Chondrocyte (in vitro differentiated cells): ENCODE measurements around the gene HSDL2. TPM values are rescaled to one million over a fixed set of nuclear protein-coding genes. Genes with fewer than 3 reads are reported as not detected.

ENCODE experiments used
- DNase-seq: peaks from one replicate; pipeline ENCODE4 v3.0.0; 2021; ENCODE audit warnings: mixed read lengths, low spot score
- H3K27ac Mint-ChIP-seq: one replicate; pipeline ENCODE4 v1.8.0; 2021; ENCODE audit warnings: mild to moderate bottlenecking, moderate library complexity, mixed read lengths; ENCODE audit not compliant: unreplicated experiment
- H3K27me3 Mint-ChIP-seq: 2 replicates; pipeline ENCODE4 v1.8.0; 2021; ENCODE audit warnings: low read depth, mixed read lengths
- H3K36me3 Mint-ChIP-seq: 2 replicates; pipeline ENCODE4 v1.8.0; 2021; ENCODE audit warnings: low read depth, mixed read lengths
- H3K4me1 Mint-ChIP-seq: 2 replicates; pipeline ENCODE4 v1.8.0; 2021; ENCODE audit warnings: low read depth, mild to moderate bottlenecking, mixed read lengths
- H3K4me3 Mint-ChIP-seq: one replicate; pipeline ENCODE4 v1.8.0; 2021; ENCODE audit warnings: mild to moderate bottlenecking, moderate library complexity, mixed read lengths; ENCODE audit not compliant: unreplicated experiment
- H3K9me3 Mint-ChIP-seq: 2 replicates; pipeline ENCODE4 v1.8.0; 2021; ENCODE audit warnings: low read depth, mixed read lengths
- total RNA-seq: library from RNA; stranded (reverse); gene quantifications from 3 replicates; pipeline ENCODE4 v1.2.1, GENCODE V29; 2021
- TF ChIP-seq, protein P1 (sequence below): fragments of 200-600 bp; sonication (generic); IDR thresholded peaks from 2 replicates; pipeline ENCODE4 v1.5.0; 2021; ENCODE audit warnings: antibody characterized with exemption, mild to moderate bottlenecking, moderate library complexity

Gene HSDL2
- total RNA-seq, 1 donor from 2014 or later, result 20.6 TPM

DNA sequence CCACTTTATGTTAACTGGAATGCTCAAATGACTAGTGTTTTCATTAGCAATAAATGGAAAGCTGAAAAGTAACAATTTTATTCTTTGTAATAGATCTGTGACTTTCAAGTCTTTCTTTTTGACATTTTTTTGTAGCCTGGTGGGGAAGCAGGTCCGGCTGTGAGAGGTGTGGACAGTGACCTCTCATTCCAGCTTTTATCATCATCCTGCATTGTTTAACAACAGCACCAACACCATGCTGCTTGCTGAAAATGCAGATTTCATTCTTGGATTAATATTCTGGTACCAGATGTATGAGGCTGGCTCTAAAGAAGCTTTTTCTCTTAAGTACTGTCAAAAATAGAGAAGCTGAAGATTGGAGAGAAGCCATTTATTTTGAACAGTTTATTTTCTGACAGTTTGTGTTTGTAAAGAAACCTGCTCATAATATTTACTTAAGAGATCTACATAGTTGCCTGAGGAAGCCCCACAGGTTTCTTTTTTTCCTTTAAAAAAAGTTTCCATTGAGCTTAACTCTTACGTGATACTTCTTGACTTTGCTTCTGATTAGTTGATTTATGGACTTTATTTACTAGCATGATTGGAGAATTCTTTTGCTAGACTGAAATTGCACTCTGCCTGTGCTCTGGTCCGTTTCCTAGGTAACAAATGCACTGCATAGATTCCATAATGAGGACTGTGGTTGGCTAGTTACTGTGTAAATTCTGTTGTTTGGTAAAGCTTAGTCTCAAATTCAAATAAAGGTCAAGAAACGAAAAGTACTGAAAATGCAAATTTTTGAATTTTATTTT lies 110.2 kb downstream of the HSDL2 start:
- no peaks in the 10 kb centered on the region for H3K27me3 Mint-ChIP-seq
- H3K4me1 Mint-ChIP-seq, result peaks cover 28% of the 10 kb centered on the region
- H3K36me3 Mint-ChIP-seq, result peaks cover 16% of the 10 kb centered on the region
- TF ChIP-seq, protein P1, sequence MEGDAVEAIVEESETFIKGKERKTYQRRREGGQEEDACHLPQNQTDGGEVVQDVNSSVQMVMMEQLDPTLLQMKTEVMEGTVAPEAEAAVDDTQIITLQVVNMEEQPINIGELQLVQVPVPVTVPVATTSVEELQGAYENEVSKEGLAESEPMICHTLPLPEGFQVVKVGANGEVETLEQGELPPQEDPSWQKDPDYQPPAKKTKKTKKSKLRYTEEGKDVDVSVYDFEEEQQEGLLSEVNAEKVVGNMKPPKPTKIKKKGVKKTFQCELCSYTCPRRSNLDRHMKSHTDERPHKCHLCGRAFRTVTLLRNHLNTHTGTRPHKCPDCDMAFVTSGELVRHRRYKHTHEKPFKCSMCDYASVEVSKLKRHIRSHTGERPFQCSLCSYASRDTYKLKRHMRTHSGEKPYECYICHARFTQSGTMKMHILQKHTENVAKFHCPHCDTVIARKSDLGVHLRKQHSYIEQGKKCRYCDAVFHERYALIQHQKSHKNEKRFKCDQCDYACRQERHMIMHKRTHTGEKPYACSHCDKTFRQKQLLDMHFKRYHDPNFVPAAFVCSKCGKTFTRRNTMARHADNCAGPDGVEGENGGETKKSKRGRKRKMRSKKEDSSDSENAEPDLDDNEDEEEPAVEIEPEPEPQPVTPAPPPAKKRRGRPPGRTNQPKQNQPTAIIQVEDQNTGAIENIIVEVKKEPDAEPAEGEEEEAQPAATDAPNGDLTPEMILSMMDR, result no peak
- H3K4me3 Mint-ChIP-seq, result no peak overlapping the region
- H3K27ac Mint-ChIP-seq, result no peak overlapping the region
- peaks cover 22% of the 10 kb centered on the region for H3K9me3 Mint-ChIP-seq
- DNase-seq, result no peak

DNA sequence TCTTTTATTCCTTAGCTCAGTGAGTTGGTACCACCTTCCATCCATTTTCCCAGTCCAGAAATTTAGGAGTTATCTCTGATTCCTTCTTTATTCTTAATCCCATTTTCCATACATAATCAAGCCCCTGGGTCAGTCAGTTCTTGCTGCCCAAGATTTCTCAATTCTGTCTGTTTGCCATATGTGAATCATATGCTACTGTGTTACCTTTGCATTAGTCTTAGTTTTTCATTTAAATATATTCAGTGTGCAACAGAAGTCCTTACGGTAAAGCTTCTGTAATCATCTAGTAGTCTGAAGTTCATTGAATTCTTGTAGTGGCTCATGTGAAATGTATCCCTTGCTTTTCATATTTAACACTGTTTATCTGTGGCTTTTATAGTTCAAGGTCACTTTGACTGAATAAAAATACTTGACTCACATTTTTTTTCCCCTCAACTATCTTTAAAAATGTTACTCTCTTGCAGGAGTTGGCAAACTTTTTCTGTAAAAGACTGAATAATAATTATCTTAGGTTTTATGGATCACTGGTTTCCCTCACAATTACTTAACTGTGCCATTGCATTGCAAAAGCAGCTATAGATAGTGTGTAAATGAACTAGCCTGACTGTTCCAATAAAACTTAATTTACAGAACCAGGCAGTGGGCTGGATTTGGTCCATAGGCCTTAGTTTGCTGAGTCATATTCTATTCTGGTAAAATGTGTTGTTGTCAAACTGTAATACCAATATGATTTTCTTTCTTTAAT lies 113.7 kb downstream of the HSDL2 start:
- peaks cover 25% of the 10 kb centered on the region for H3K36me3 Mint-ChIP-seq
- no peaks in the 10 kb centered on the region for H3K27me3 Mint-ChIP-seq
- no peak overlapping the region for H3K27ac Mint-ChIP-seq
- H3K9me3 Mint-ChIP-seq, result peaks cover 30% of the 10 kb centered on the region
- no peak for DNase-seq
- TF ChIP-seq, protein P1, result no peak
- peaks cover 12% of the 10 kb centered on the region for H3K4me1 Mint-ChIP-seq
- no peak overlapping the region for H3K4me3 Mint-ChIP-seq

DNA sequence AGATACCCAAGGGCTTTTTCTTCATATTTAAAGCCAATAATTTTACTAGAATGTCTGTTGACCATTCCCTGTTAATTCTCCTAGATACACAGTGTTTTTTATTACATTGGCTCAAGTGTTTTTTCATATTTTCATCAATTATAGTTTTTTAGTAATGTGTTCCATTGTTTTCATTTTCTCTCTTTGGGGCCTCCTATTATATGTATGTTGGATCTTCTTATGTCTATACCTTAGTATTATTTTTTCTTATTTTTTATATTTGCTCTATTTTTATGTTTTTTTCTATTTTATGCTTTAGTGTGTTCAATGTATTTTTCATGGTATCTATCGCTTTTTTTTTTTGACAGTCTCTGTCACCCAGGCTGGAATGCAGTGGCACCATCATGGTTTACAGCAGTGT lies 114.2 kb downstream of the HSDL2 start:
- Mint-ChIP-seq H3K9me3 (peaks cover 30% of the 10 kb centered on the region), H3K4me3 (no peak overlapping the region), H3K27me3 (no peaks in the 10 kb centered on the region), H3K27ac (no peak overlapping the region), H3K36me3 (peaks cover 25% of the 10 kb centered on the region), H3K4me1 (peaks cover 12% of the 10 kb centered on the region)
- TF ChIP-seq, protein P1, result no peak
- DNase-seq, result no peak

DNA sequence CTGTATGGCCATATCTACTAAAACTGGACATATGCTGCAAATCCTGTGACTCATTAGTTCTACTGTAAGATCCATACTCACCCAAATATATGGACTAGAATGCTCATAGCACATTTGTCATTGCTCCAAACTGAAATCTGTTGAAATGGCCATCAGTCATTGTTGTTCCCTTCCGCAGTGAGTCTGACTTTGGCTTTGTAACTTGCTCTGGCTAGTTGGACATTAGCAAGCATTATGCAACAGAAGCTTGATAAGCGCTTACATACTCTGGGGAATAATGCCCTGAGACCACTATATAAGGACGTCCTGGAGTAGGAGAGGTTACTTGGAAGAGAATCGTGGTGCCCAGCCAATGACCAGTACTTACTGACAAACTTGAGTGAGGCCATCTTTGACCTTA lies 115.7 kb downstream of the HSDL2 start:
- Mint-ChIP-seq H3K36me3 (peaks cover 25% of the 10 kb centered on the region), H3K27me3 (no peaks in the 10 kb centered on the region), H3K4me3 (no peak overlapping the region), H3K9me3 (peaks cover 30% of the 10 kb centered on the region), H3K27ac (no peak overlapping the region), H3K4me1 (peaks cover 12% of the 10 kb centered on the region)
- TF ChIP-seq, protein P1, result no peak
- DNase-seq, result no peak

DNA sequence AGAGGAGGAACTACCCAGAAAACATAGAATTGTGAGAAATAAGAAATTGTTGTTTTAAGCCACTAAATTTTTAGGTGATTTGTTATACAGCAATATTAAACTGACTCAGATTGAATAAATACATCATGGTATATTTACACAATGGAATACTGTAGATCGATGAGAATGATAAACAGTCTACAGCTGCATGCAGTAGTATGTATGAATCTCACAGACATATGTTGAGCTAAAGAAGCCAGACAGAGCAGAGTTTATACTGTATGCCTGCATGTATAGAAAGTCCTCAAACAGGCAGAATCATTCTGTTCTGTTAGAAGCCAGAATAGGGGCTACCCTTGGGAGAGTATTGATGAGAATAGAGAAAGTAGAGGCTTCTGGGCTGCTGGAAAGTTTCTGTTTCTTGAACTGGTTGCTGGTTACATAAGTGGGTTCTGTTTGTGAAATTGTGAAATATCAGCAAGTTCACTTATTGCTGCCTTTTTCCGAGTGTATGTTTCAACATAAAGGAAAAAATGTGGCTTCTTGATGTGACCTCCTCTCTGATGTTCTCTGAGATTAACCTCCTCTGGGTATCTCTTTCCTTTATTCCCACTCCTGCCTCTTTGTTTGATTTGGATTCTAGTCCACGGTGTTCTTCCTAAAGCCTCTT lies 116.3 kb downstream of the HSDL2 start:
- DNase-seq, result no peak
- no peak overlapping the region for H3K27ac Mint-ChIP-seq
- TF ChIP-seq, protein P1, result no peak
- H3K4me3 Mint-ChIP-seq, result no peak overlapping the region
- H3K4me1 Mint-ChIP-seq, result peaks cover 12% of the 10 kb centered on the region
- H3K9me3 Mint-ChIP-seq, result peaks cover 30% of the 10 kb centered on the region
- peaks cover 25% of the 10 kb centered on the region for H3K36me3 Mint-ChIP-seq
- H3K27me3 Mint-ChIP-seq, result no peaks in the 10 kb centered on the region
